Spleen (tissue), 7 donors: ENCODE measurements around the gene OR2AE1.

Experiments
- CTCF ChIP-seq, 11 experiments: fragments of 200-600 bp in 7 of 11; fragments of 450-650 bp in 4 of 11; sonication (generic) in 4 of 11; IDR thresholded peaks in 8 of 11; conservative IDR thresholded peaks in 3 of 11; 1 replicate in 7 of 11; 2 replicates in 4 of 11; pipeline versions ENCODE4 v1.4.0 to v1.8.0; 2016 to 2021; ENCODE audit warnings: antibody characterized with exemption in 11 of 11, inconsistent platforms in 4 of 11, mild to moderate bottlenecking in 1 of 11
- POLR2A ChIP-seq, 3 donors: fragments of 450-650 bp; IDR thresholded peaks; one replicate each; pipeline ENCODE4 v1.5.1; 2017; ENCODE audit warnings: antibody characterized with exemption in 3 of 3, mild to moderate bottlenecking in 1 of 3
- POLR2AphosphoS5 ChIP-seq, 3 donors: sonication (generic); formaldehyde crosslinking; IDR thresholded peaks; one replicate each; pipeline ENCODE4 v1.5.1; 2017; ENCODE audit warnings: antibody characterized with exemption in 3 of 3
- donor health status: DM: no; HTN: no; CAD: no; lungs with moderate emphysema.
- donor health status: DM: no; HTN: no; CAD: no.
- donor health status: DM: no; HTN: no; CAD: no.

GRCh38 chr7:99893280-99893679 lies 16.4 kb upstream of the OR2AE1 start:
- TF ChIP-seq CTCF (IDR thresholded peaks at IDR 0.05 in 8 of 11, conservative IDR thresholded peaks at IDR 0.05 in 3 of 11) (no peak), POLR2A (IDR thresholded peaks at IDR 0.05) (no peak), POLR2AphosphoS5 (IDR thresholded peaks at IDR 0.05) (no peak)
